Fibroblast of the conjunctiva (primary cell): ENCODE results near the gene MYH6.
"Not testable (repeated sequence)": the region's sequence is repeated elsewhere in the genome, so short reads cannot be mapped to it uniquely, and the experiment has no call there.

Source experiments
- DNase-seq: peaks from one replicate; pipeline ENCODE4 v3.0.0-alpha.2; 2010; ENCODE audit warnings: low read depth

MYH6 gene

GRCh38 chr14:23407516-23408306 lies at the start of gene MYH6:
MYH6 (minus strand) TSS chr14:23408273; CDS start chr14:23407223, 1,050 bp downstream.
- no peak for DNase-seq

GRCh38 chr14:23456883-23457586 lies 49.0 kb upstream of the MYH6 start:
- not testable (repeated sequence) for DNase-seq

GRCh38 chr14:23454445-23454856 lies 46.4 kb upstream of the MYH6 start:
- no peak for DNase-seq

- no peak for DNase-seq
These were observed 44.2 kb upstream of the MYH6 start for GRCh38 chr14:23452237-23452636.

GRCh38 chr14:23450379-23450778 lies 42.3 kb upstream of the MYH6 start:
- no peak for DNase-seq

- DNase-seq: no peak
These were observed 41.2 kb upstream of the MYH6 start for GRCh38 chr14:23449314-23449713.

GRCh38 chr14:23447361-23448350 lies 39.6 kb upstream of the MYH6 start:
- no peak for DNase-seq

GRCh38 chr14:23446291-23446851 lies 38.3 kb upstream of the MYH6 start:
- no peak for DNase-seq

- no peak for DNase-seq
These were observed 37.7 kb upstream of the MYH6 start for GRCh38 chr14:23445773-23446172.

- no peak for DNase-seq
These were observed 36.2 kb upstream of the MYH6 start for GRCh38 chr14:23444314-23444713.

GRCh38 chr14:23443881-23444280 lies 35.8 kb upstream of the MYH6 start:
- DNase-seq: no peak

GRCh38 chr14:23443411-23443812 lies 35.3 kb upstream of the MYH6 start:
- DNase-seq: no peak

- DNase-seq: no peak
These were observed 34.8 kb upstream of the MYH6 start for GRCh38 chr14:23442721-23443356.

GRCh38 chr14:23441076-23441475 lies 33.0 kb upstream of the MYH6 start:
- no peak for DNase-seq

GRCh38 chr14:23439107-23439835 lies 31.2 kb upstream of the MYH6 start:
- no peak for DNase-seq

GRCh38 chr14:23438101-23438971 lies 30.3 kb upstream of the MYH6 start:
- DNase-seq: no peak

- no peak for DNase-seq
These were observed 29.3 kb upstream of the MYH6 start for GRCh38 chr14:23437133-23438100.

- DNase-seq: no peak
These were observed 28.5 kb upstream of the MYH6 start for GRCh38 chr14:23436327-23437132.
